GM23338 (cell line): Measurements from ENCODE around the gene UBALD1. TPM values are rescaled to one million over a fixed set of nuclear protein-coding genes. Genes with fewer than 3 reads are reported as not detected.

Source experiments
- ATAC-seq: fragments of 200-7000 bp; cut with Tn5 transposase; 3 replicates; pipeline ENCODE4 v1.9.1; 2020
- DNase-seq: peaks from one replicate; pipeline ENCODE4 v3.0.0-alpha.2; 2015; ENCODE audit warnings: low spot score
- H2AFZ ChIP-seq: fragments of 200-600 bp; sonication (generic); 2 replicates; pipeline ENCODE4 v1.8.0; 2016; ENCODE audit warnings: antibody characterized with exemption, mild to moderate bottlenecking, moderate library complexity
- H3F3A ChIP-seq: fragments of 200-600 bp; sonication (generic); replicated peaks from 2 replicates; pipeline ENCODE4 v1.8.0; 2017; ENCODE audit warnings: antibody characterized with exemption, mixed run types, low read depth
- H3K27ac ChIP-seq: fragments of 200-600 bp; sonication (generic); 2 replicates; pipeline ENCODE4 v1.6.1; 2016; ENCODE audit warnings: low read depth
- H3K27me3 ChIP-seq: fragments of 200-600 bp; sonication (generic); 2 replicates; pipeline ENCODE4 v1.8.0; 2016; ENCODE audit warnings: mild to moderate bottlenecking, mixed run types, moderate library complexity; ENCODE audit not compliant: insufficient read depth
- H3K36me3 ChIP-seq: fragments of 200-600 bp; sonication (generic); 2 replicates; pipeline ENCODE4 v1.8.0; 2016; ENCODE audit warnings: mild to moderate bottlenecking; ENCODE audit not compliant: insufficient read depth
- H3K4me1 ChIP-seq: fragments of 200-600 bp; sonication (generic); 2 replicates; pipeline ENCODE4 v1.8.0; 2016; ENCODE audit warnings: mild to moderate bottlenecking, moderate library complexity; ENCODE audit not compliant: insufficient read depth
- H3K4me2 ChIP-seq: fragments of 200-600 bp; sonication (generic); 2 replicates; pipeline ENCODE4 v1.7.1; 2017; ENCODE audit warnings: mixed run types
- H3K4me3 ChIP-seq: fragments of 200-600 bp; sonication (generic); 2 replicates; pipeline ENCODE4 v1.6.1; 2016; ENCODE audit warnings: mixed run types
- H3K79me2 ChIP-seq: fragments of 200-600 bp; sonication (generic); replicated peaks from 2 replicates; pipeline ENCODE4 v1.8.0; 2017; ENCODE audit warnings: mild to moderate bottlenecking; ENCODE audit not compliant: insufficient read depth
- H3K9me2 ChIP-seq: fragments of 200-600 bp; sonication (generic); 2 replicates; pipeline ENCODE4 v1.8.0; 2017; ENCODE audit not compliant: insufficient read depth
- H4K20me1 ChIP-seq: fragments of 200-600 bp; sonication (generic); replicated peaks from 2 replicates; pipeline ENCODE4 v1.8.0; 2017; ENCODE audit warnings: mild to moderate bottlenecking; ENCODE audit not compliant: insufficient read depth
- H3K27ac Mint-ChIP-seq: 2 replicates; pipeline ENCODE4 v1.8.0; 2020; ENCODE audit warnings: inconsistent platforms, mild to moderate bottlenecking, moderate library complexity, mixed read lengths
- H3K27me3 Mint-ChIP-seq: 3 replicates; pipeline ENCODE4 v1.8.0; 2022; ENCODE audit warnings: low read depth, mild to moderate bottlenecking, moderate library complexity, mixed read lengths, inconsistent platforms; ENCODE audit not compliant: insufficient read depth, poor library complexity
- H3K36me3 Mint-ChIP-seq: 3 replicates; pipeline ENCODE4 v1.8.0; 2021; ENCODE audit warnings: low read depth, mild to moderate bottlenecking, inconsistent platforms, moderate library complexity, mixed read lengths
- H3K4me1 Mint-ChIP-seq: 3 replicates; pipeline ENCODE4 v1.8.0; 2020; ENCODE audit warnings: mild to moderate bottlenecking, inconsistent platforms, mixed read lengths
- H3K4me3 Mint-ChIP-seq: 3 replicates; pipeline ENCODE4 v1.8.0; 2021; ENCODE audit warnings: moderate library complexity, mild to moderate bottlenecking, inconsistent platforms, mixed read lengths
- H3K9me3 Mint-ChIP-seq: 3 replicates; pipeline ENCODE4 v1.8.0; 2020; ENCODE audit warnings: moderate library complexity, mild to moderate bottlenecking, inconsistent platforms, mixed read lengths
- CREB1 ChIP-seq: fragments of 250-450 bp; sonication (Bioruptor Pico); IDR thresholded peaks from 2 replicates; pipeline ENCODE4 v1.5.0; 2020; ENCODE audit warnings: low read depth, mild to moderate bottlenecking, moderate library complexity
- ETS1 ChIP-seq: IDR thresholded peaks from 2 replicates; pipeline ENCODE4 v1.6.1; 2016; ENCODE audit warnings: antibody characterized with exemption
- EZH2 ChIP-seq: fragments of 200-600 bp; sonication (generic); IDR thresholded peaks from one replicate; pipeline ENCODE4 v1.8.0; 2017; ENCODE audit warnings: antibody characterized with exemption, mild to moderate bottlenecking, low read depth; ENCODE audit not compliant: unreplicated experiment
- EZH2phosphoT487 ChIP-seq: fragments of 200-600 bp; sonication (generic); IDR thresholded peaks from one replicate; pipeline ENCODE4 v1.8.1; 2018; ENCODE audit warnings: antibody characterized with exemption; ENCODE audit not compliant: unreplicated experiment
- POLR2AphosphoS5 ChIP-seq: IDR thresholded peaks from 2 replicates; pipeline ENCODE4 v1.6.1; 2016; ENCODE audit warnings: antibody characterized with exemption, low read depth
- REST ChIP-seq: IDR thresholded peaks from one replicate; pipeline ENCODE4 v1.6.1; 2018; ENCODE audit warnings: antibody characterized with exemption; ENCODE audit not compliant: unreplicated experiment
- ZNF114 ChIP-seq: fragments of 250-450 bp; sonication (Bioruptor Pico); IDR thresholded peaks from 2 replicates; pipeline ENCODE4 v1.5.0; 2020; ENCODE audit warnings: mild to moderate bottlenecking, moderate library complexity
- ZNF331 ChIP-seq: fragments of 250-450 bp; sonication (Bioruptor Pico); IDR thresholded peaks from 2 replicates; pipeline ENCODE4 v1.5.0; 2020; ENCODE audit warnings: low read depth, mild to moderate bottlenecking, moderate library complexity
- ZNF462 ChIP-seq: fragments of 250-450 bp; sonication (Bioruptor Pico); IDR thresholded peaks from 2 replicates; pipeline ENCODE4 v1.5.0; 2020; ENCODE audit warnings: mild to moderate bottlenecking, moderate library complexity
- polyA plus RNA-seq: library from polyadenylated mRNA; unstranded; fragments of >200 nt; fragmentation: Nextera tagmentation; extraction: Ambion mirVana; gene quantifications from 2 replicates; pipeline ENCODE4 v1.2.1, GENCODE V29; 2016
- total RNA-seq: library from RNA; depleted of rRNA; stranded (reverse); fragments of >200 nt; shearing (Covaris generic); gene quantifications from 2 replicates; pipeline ENCODE4 v1.2.3, GENCODE V29; 2014

The UBALD1 gene
- total and polyA plus RNA-seq, 2 experiments from 2014 or later, result 20.7 to 32.8 TPM

- Mint-ChIP-seq H3K27me3 (peaks cover 6% of the 10 kb centered on the region), H3K4me3 (no peak overlapping the region), H3K36me3 (peaks cover 26% of the 10 kb centered on the region), H3K27ac (no peak overlapping the region), H3K9me3 (no peaks in the 10 kb centered on the region), H3K4me1 (no peaks in the 10 kb centered on the region)
- Histone ChIP-seq H2AFZ (no peak overlapping the region), H3K27me3 (no peaks in the 10 kb centered on the region), H3K4me2 (no peak overlapping the region), H3K4me1 (no peaks in the 10 kb centered on the region), H3F3A (no peaks in the 10 kb centered on the region), H3K9me2 (no peaks in the 10 kb centered on the region), H3K79me2 (no peaks in the 10 kb centered on the region), H3K36me3 (no peaks in the 10 kb centered on the region), H3K27ac (no peak overlapping the region), H4K20me1 (0 out of 2 replicates have a peak, but pooled peaks cover 5% of the 10 kb centered on the region), H3K4me3 (no peak overlapping the region)
- ATAC-seq, result no peak
- no peak for DNase-seq
- TF ChIP-seq ZNF462 (CRISPR knock-in tag) (no peak), POLR2AphosphoS5 (no peak), CREB1 (CRISPR knock-in tag) (no peak), EZH2phosphoT487 (no peak), ZNF331 (CRISPR knock-in tag) (no peak), ETS1 (no peak), REST (no peak), ZNF114 (no peak), EZH2 (no peak)
These were observed 40.4 kb upstream of the UBALD1 start for GRCh38 chr16:4654964-4655590.
